HG03095 (cell line): ENCODE results near the gene NUDT5.
"Not testable (repeated sequence)": the region's sequence is repeated elsewhere in the genome, so short reads cannot be mapped to it uniquely, and the experiment has no call there.

ENCODE experiments used
- ATAC-seq: cut with Tn5 transposase; IDR thresholded peaks from one replicate; pipeline ENCODE4 v1.9.1; 2021; ENCODE audit warnings: moderate library complexity; ENCODE audit not compliant: unreplicated experiment

Gene NUDT5

DNA sequence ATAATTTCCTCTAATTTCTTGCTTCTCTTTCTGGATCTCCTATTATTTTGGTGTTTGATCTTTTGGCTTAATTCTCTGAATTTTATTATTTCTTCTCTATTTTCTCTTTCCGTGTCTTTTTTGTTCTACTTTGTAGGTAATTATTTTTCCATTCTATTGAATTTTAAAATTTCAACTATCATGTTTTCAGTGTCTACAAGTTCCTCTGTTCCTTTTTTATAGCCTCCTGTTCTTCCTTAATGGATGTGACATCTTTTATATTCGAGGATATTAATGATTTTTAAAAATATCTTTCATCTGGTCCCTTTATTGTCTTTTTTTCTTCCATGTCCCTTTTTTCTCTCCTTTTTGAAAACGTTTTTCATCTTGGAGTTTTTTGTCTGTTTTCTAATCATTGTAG is 11.4 kb upstream of the NUDT5 start:
- ATAC-seq, result no peak

GRCh38 chr10:12205082-12205481 is 9.4 kb upstream of the NUDT5 start:
- no peak for ATAC-seq

DNA sequence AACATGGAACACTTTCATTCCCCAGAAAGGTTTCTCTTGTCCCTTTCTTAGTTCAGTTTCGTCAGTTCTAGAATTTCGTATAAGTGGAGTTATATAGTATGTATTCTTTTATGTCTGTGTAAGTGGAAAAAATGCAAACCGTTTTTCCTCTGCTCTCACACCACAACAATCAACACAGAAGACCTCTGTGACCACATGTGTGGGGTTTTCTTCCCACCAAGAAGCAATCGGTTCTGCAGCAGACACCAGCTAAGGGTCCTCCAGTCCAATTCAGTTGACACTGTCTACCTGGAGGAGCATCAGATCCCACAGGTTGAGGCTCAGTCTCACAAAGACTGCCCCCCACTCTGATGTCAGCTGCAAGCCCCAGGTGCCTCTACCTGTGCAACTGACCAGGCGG is 6.5 kb upstream of the NUDT5 start:
- ATAC-seq, result no peak

- ATAC-seq, result no peak
Measured at GRCh38 chr10:12201543-12201942, 5.9 kb upstream of the NUDT5 start.

- no peak for ATAC-seq
Measured at GRCh38 chr10:12200850-12201249, 5.2 kb upstream of the NUDT5 start.

DNA sequence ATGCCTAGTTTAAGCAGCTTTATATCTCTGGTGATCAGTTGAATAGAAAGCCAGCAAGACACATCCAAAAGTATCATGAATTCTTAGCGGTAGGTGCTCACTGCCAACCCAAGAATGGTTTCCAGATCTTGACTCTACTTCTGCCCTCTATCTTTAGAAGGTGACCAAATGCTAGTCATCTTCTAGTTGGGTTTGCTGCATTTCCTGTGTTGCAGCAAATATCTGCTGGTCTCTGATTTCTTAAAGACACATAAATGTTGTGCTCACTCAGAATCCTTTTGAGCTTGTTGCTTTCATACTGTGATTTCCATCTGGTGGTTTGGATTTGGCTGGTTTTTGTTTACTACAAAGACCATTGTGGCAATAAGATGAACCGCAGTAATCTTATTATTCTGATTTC is 2.5 kb upstream of the NUDT5 start:
- ATAC-seq, result no peak

GRCh38 chr10:12196531-12197211 is 980 bp upstream of the NUDT5 start:
- ATAC-seq, result no peak

DNA sequence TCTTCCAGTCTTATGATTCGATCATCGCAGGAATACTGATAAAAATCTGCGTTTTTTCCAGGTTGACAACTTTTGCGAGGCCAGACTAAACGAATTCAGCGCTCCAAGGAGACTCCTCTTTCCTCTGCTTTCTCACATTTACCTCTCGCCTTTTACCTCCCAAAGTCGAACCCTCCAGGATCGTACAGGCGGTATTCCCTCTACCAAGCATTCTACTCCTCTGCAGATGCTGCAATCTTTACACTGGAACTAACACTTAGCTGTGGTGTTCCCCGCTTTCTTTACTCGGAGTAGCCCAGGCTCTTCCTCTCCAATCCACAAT is 449 bp downstream of the NUDT5 start:
- peak; percentile 1 for ATAC-seq

GRCh38 chr10:12194752-12195271 is 879 bp downstream of the NUDT5 start:
- no peak for ATAC-seq

GRCh38 chr10:12193193-12193592 is 2.5 kb downstream of the NUDT5 start:
- no peak for ATAC-seq

DNA sequence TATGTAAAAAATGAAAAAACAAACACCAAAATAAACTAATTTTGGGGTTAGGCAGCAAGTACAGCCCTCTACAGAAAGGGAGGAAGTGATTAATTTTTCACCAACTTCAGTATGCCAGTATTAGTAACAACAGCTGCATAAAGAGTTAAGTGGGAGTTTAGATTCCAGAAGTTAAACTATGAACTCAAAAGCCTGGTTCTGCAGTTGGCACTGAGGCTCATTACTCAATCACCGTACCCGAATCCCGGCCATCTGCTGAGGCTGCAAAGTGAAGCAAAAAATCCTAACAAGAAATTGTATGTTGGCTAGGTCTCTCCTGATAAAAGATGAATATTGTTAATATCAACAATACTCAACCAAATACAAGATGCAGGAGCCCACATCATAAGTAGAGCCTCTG is 4.0 kb downstream of the NUDT5 start:
- no peak for ATAC-seq

DNA sequence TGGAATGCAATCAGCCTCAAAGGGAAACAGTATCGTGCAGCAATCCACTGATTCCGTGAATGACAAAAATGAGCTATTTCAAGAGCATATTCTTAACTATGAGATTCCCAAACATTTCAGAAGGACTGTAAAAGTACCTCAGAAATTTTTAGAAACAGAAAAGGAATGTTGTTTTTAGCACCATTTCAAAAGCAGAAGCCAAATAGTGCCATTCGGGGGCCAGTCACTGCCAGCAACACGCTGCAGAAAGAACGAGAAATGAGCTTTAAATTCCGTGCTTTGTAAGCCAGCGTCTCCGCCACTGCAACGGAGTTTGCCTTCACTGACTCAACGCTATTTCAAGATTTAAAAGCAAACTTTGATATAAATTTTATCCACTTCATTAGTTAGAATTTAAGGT is 6.3 kb downstream of the NUDT5 start:
- ATAC-seq, result no peak

GRCh38 chr10:12188656-12189055 is 7.0 kb downstream of the NUDT5 start:
- ATAC-seq, result no peak

GRCh38 chr10:12187321-12187905 is 8.3 kb downstream of the NUDT5 start:
- ATAC-seq, result no peak

GRCh38 chr10:12186323-12186722 is 9.4 kb downstream of the NUDT5 start:
- no peak for ATAC-seq

DNA sequence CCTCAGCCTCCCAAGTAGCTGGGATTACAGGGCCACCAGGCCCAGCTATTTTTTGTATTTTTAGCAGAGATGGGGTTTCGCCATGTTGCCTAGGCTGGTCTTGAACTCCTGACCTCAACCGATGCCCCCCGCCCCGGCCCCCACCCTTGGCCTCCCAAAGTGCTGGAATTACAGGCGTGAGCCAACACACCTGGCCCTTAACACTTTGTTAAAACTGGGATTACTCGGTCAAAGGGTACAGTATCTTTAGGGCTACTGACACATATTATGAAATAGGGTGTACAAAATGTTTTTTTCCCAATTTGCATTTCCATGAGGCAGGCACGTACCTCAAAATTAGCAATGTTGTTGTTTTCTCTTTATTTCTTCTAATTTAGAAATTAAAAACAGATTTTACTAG is 11.5 kb downstream of the NUDT5 start:
- no peak for ATAC-seq

- ATAC-seq, result no peak
Measured at GRCh38 chr10:12181065-12181775, 14.5 kb downstream of the NUDT5 start.

DNA sequence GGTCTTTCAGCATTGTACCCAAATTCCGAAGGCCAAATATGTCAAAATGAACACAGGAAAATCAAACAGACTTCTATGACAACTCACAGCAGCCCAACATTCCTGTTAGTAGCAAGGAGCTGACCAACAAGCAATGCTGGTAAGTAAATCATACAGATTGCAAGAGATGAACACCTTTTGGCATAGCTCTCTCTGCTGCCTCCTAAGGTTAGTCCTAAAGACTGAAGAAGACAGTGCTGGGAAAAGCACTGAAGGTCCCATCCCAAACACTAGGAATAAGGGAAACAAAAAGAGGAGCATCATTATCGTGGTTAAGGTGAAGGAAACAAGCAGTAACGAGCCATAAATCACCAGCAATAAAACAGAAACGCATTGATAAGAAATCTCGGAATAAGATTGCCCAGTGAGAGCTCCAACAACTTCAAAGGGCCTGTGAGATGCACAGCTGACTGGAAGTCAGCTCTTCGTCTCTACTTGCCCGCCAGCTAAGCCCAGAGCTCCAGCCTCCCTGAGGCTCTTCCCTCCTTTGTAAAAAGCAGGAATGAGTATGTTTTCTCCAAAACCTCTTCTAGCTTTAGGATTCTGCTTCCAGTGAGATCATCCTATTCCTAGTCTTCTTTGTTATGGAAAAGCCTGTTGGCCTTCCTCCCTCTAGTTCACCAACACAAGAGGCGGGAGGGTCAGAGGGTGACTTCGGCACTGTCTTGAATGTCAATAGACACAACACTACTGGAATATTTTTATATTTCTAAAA is 15.3 kb downstream of the NUDT5 start:
- no peak for ATAC-seq

DNA sequence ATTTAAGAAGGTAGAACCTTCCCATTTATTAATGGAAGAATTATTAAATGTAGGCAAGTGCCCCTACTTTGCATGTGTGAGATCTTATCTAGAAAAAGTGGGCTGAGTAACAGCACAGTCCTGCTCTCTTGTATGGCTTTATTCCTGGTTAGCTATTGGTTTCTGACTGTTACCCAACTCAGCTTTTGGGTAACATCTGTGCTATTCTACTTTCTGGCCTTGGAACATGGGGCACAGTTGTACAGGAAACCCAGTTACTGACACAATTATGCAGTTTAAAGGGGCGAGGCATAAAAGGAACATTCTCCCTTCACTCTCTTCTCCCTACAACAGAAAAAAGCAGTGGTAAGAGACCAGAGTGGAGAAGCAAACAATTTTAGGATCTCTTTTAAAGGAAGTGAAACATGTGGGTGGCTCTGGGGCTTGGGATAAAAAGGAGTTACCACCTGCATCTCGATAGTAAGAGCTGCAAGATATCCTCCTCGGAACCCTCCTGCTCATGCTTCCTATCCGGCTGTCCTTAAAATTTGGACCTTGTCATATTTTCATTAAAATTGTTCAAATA is 16.0 kb downstream of the NUDT5 start:
- ATAC-seq, result no peak

DNA sequence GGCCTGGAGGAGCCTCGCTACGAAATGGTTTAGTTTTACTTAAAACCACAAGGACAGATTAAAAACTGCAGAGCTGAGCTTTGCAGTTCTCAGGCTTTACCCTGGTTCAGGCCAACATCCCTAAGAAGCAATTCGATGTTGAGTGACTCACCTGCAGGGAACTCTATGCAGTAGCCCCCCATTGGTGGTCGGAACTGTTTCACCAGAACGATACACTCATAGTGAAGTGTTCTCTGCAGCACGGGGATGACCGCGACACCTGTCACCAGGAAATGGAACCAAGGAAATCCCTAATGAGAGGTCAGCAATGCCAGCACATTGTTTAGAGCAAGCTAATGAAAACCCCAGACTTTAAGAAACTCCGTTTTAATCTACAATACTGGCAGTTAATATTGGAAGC is 18.0 kb downstream of the NUDT5 start:
- ATAC-seq, result no peak

DNA sequence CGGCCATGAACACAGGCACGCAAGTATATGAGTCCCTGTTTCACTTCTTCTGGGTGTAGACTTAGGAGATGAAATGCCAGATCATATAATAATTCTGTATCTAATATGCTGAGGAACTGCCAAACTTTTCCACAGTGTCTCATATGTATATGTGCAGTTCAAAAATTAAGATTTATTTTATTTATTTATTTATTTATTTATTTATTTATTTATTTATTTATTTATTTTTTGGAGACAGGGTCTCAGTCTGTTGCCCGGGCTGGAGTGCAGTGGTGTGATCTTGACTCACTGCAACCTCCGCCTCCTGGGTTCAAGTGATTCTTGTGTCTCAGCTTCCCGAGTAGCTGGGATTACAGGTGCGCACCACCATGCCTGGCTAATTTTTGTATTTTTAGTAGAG is 24.2 kb downstream of the NUDT5 start:
- ATAC-seq, result not testable (repeated sequence)
